ENCODE results near the gene NHERF2.

DNA sequence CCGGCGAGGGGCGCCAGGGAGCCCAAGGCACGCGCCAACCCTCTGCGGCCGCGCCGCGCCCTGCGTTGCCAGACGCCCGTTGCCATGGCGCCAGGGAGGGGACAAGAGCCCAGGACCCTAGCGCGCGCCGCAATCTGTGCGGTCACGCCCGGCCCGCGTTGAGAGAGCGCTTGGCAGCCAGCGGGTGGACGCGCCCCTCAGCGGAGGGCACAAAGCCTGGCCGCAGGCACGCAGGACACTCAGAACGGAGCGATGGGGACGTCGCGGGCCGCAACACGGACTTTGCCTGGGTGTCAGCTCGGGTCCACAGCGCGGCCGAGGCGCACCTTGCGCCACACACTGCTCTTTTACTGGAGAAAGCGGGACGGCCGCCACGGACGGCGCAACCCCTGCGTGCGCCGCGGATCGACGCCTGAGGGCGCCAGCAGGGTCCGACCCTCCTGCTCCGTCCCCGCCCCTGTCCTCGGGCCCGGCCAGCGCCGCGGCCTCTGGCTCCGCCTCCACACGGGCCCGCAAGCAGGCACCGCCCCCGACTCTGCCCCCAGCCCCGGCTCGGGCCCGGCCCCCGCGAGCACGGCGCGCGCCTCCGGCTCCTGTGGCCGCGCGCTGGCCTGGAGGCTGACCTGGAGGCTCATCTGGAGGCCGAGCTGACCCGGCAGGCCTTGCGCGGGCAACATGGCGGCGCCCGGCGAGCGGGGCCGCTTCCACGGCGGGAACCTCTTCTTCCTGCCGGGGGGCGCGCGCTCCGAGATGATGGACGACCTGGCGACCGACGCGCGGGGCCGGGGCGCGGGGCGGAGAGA lies 43.0 kb upstream of the NHERF2 start, which contains the start of gene GFER:
- peak in 1 of 2 donors; percentile 59 for TF ChIP-seq POLR2A (IDR thresholded peaks at IDR 0.05)
- TF ChIP-seq, protein P1, sequence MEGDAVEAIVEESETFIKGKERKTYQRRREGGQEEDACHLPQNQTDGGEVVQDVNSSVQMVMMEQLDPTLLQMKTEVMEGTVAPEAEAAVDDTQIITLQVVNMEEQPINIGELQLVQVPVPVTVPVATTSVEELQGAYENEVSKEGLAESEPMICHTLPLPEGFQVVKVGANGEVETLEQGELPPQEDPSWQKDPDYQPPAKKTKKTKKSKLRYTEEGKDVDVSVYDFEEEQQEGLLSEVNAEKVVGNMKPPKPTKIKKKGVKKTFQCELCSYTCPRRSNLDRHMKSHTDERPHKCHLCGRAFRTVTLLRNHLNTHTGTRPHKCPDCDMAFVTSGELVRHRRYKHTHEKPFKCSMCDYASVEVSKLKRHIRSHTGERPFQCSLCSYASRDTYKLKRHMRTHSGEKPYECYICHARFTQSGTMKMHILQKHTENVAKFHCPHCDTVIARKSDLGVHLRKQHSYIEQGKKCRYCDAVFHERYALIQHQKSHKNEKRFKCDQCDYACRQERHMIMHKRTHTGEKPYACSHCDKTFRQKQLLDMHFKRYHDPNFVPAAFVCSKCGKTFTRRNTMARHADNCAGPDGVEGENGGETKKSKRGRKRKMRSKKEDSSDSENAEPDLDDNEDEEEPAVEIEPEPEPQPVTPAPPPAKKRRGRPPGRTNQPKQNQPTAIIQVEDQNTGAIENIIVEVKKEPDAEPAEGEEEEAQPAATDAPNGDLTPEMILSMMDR (IDR thresholded peaks at IDR 0.05) = peak; percentile 20 to 44 (median 31)

Data from uterus (tissue), 2 donors.